SK-N-SH (cell line): ENCODE results near the gene GPX2. TPM values are rescaled to one million over a fixed set of nuclear protein-coding genes. Genes with fewer than 3 reads are reported as not detected.
A peak's percentile ranks its signal among the peaks of the same experiment; 100 is the strongest.

Experiments used
- CTCF ChIA-PET: fragments of 300-600, 350-600 bp; formaldehyde crosslinking; extraction: SDS; loops from one replicate; lab custom pipeline; 2021; lab: Yijun Ruan, JAX
- POLR2A ChIA-PET: fragments of 350-600 bp; sonication (Branson Sonifier 250); formaldehyde crosslinking; extraction: SDS; loops from one replicate; lab custom pipeline; 2020; ENCODE audit warnings: antibody characterized with exemption, inconsistent platforms; lab: Yijun Ruan, JAX
- DNase-seq: peaks from one replicate; pipeline ENCODE4 v3.0.0; 2012
- H2AFZ ChIP-seq: fragments of 200-600 bp; sonication (generic); 2 replicates; pipeline ENCODE4 v1.8.1; 2016; ENCODE audit warnings: antibody characterized with exemption, mild to moderate bottlenecking, low read depth
- H3F3A ChIP-seq: fragments of 200-600 bp; sonication (generic); replicated peaks from 2 replicates; pipeline ENCODE3; 2016; ENCODE audit warnings: antibody characterized with exemption, mild to moderate bottlenecking; ENCODE audit not compliant: insufficient read depth
- H3K27ac ChIP-seq, 2 experiments: fragments of 200-500 bp in 1 of 2; fragments of 200-600 bp in 1 of 2; sonication (Bioruptor generic) in 1 of 2; sonication (generic), shearing (Covaris generic) in 1 of 2; 2 replicates each; pipeline versions ENCODE4 v1.5.1 to v1.6.1; 2014 to 2016; ENCODE audit warnings: low read depth in 2 of 2, inconsistent platforms in 1 of 2, low read length in 1 of 2, mild to moderate bottlenecking in 1 of 2, mixed read lengths in 1 of 2
- H3K27me3 ChIP-seq: fragments of 200-600 bp; sonication (generic), shearing (Covaris generic); 2 replicates; pipeline ENCODE4 v1.6.1; 2016; ENCODE audit warnings: mixed run types; ENCODE audit not compliant: insufficient read depth
- H3K36me3 ChIP-seq, 2 experiments: fragments of 200-500 bp in 1 of 2; fragments of 200-600 bp in 1 of 2; sonication (Bioruptor generic) in 1 of 2; sonication (generic) in 1 of 2; replicated peaks in 1 of 2; 2 replicates each; pipeline versions ENCODE3 to v1.5.1; 2014 to 2016; ENCODE audit warnings: low read length in 1 of 2, mild to moderate bottlenecking in 1 of 2; ENCODE audit not compliant: insufficient read depth in 2 of 2, control insufficient read depth in 1 of 2
- H3K4me1 ChIP-seq, 2 experiments: fragments of 200-500 bp in 1 of 2; fragments of 200-600 bp in 1 of 2; sonication (Bioruptor generic) in 1 of 2; sonication (generic), shearing (Covaris generic) in 1 of 2; 2 replicates each; pipeline versions ENCODE4 v1.5.1 to v1.6.1; 2014 to 2016; ENCODE audit warnings: low read depth in 1 of 2, low read length in 1 of 2, mixed run types in 1 of 2; ENCODE audit not compliant: insufficient read depth in 2 of 2, control insufficient read depth in 1 of 2
- H3K4me2 ChIP-seq: fragments of 200-600 bp; sonication (generic), shearing (Covaris generic); 2 replicates; pipeline ENCODE4 v1.6.1; 2017; ENCODE audit warnings: mixed run types
- H3K4me3 ChIP-seq, 2 experiments: fragments of 200-500 bp in 1 of 2; fragments of 200-600 bp in 1 of 2; sonication (Bioruptor generic) in 1 of 2; sonication (generic), shearing (Covaris generic) in 1 of 2; 2 replicates each; pipeline versions ENCODE4 v1.5.1 to v1.8.1; 2014 to 2016; ENCODE audit warnings: low read depth in 2 of 2, inconsistent platforms in 1 of 2, low read length in 1 of 2, mild to moderate bottlenecking in 1 of 2, mixed read lengths in 1 of 2, moderate library complexity in 1 of 2
- H3K79me2 ChIP-seq: fragments of 200-600 bp; sonication (generic); 2 replicates; pipeline ENCODE4 v1.8.1; 2017; ENCODE audit warnings: mild to moderate bottlenecking; ENCODE audit not compliant: insufficient read depth
- H3K9ac ChIP-seq: fragments of 200-600 bp; sonication (generic); 2 replicates; pipeline ENCODE4 v1.6.1; 2017; ENCODE audit warnings: mixed run types
- H3K9me2 ChIP-seq: fragments of 200-600 bp; sonication (generic); 2 replicates; pipeline ENCODE4 v1.6.1; 2017; ENCODE audit warnings: mixed run types
- H3K9me3 ChIP-seq: fragments of 200-600 bp; sonication (generic); 2 replicates; pipeline ENCODE4 v1.6.1; 2017; ENCODE audit warnings: mixed run types, mild to moderate bottlenecking, moderate library complexity
- H4K20me1 ChIP-seq: fragments of 200-600 bp; sonication (generic); 2 replicates; pipeline ENCODE4 v1.6.1; 2017; ENCODE audit warnings: mild to moderate bottlenecking, mixed run types; ENCODE audit not compliant: insufficient read depth
- CTCF ChIP-seq: fragments of 200-600 bp; sonication (generic); IDR thresholded peaks from 2 replicates; pipeline ENCODE4 v1.6.1; 2017; ENCODE audit warnings: antibody characterized with exemption, mild to moderate bottlenecking, moderate library complexity
- ELF1 ChIP-seq: IDR thresholded peaks from 2 replicates; pipeline ENCODE4 v1.4.0; 2012
- GATA2 ChIP-seq: sonication (generic); formaldehyde crosslinking; IDR thresholded peaks from 2 replicates; pipeline ENCODE4 v1.5.0; 2020; ENCODE audit warnings: mild to moderate bottlenecking, missing genetic modification reagents
- JUND ChIP-seq: IDR thresholded peaks from 2 replicates; pipeline ENCODE4 v1.4.0; 2012
- MAX ChIP-seq: IDR thresholded peaks from 2 replicates; pipeline ENCODE4 v1.4.0; 2012; ENCODE audit warnings: low read depth
- MXI1 ChIP-seq: IDR thresholded peaks from 2 replicates; pipeline ENCODE4 v1.6.1; 2012; ENCODE audit warnings: mild to moderate bottlenecking, low read depth, low read length, improper control_type of control experiment
- POLR2AphosphoS5 ChIP-seq: IDR thresholded peaks from 2 replicates; pipeline ENCODE4 v1.6.1; 2012; ENCODE audit warnings: low read depth, low read length
- RAD21 ChIP-seq: IDR thresholded peaks from 2 replicates; pipeline ENCODE4 v1.6.1; 2012; ENCODE audit warnings: mild to moderate bottlenecking, low read length
- RCOR1 ChIP-seq: fragments of 150-350 bp; IDR thresholded peaks from 2 replicates; pipeline ENCODE4 v1.6.1; 2017; ENCODE audit warnings: antibody characterized with exemption, low read length
- RFX5 ChIP-seq: IDR thresholded peaks from 2 replicates; pipeline ENCODE4 v1.6.1; 2012; ENCODE audit warnings: mild to moderate bottlenecking, improper control_type of control experiment, low read length
- RXRA ChIP-seq: IDR thresholded peaks from 2 replicates; pipeline ENCODE4 v1.4.0; 2012; ENCODE audit warnings: low read depth, mild to moderate bottlenecking, borderline replicate concordance
- SIN3A ChIP-seq: IDR thresholded peaks from 2 replicates; pipeline ENCODE4 v1.6.1; 2012; ENCODE audit warnings: low read depth, mild to moderate bottlenecking, low read length, moderate library complexity, borderline replicate concordance
- SMC3 ChIP-seq: IDR thresholded peaks from 2 replicates; pipeline ENCODE4 v1.6.1; 2012; ENCODE audit warnings: low read depth, low read length, improper control_type of control experiment
- TAF1 ChIP-seq: IDR thresholded peaks from 2 replicates; pipeline ENCODE4 v1.6.1; 2012; ENCODE audit warnings: low read depth, mild to moderate bottlenecking, low read length, moderate library complexity, borderline replicate concordance
- TEAD4 ChIP-seq: IDR thresholded peaks from 2 replicates; pipeline ENCODE4 v1.4.0; 2012; ENCODE audit warnings: mild to moderate bottlenecking, borderline replicate concordance; ENCODE audit not compliant: insufficient read depth
- USF2 ChIP-seq: fragments of 150-350 bp; IDR thresholded peaks from 2 replicates; pipeline ENCODE4 v1.6.1; 2017; ENCODE audit warnings: antibody characterized with exemption, low read length, low read depth, borderline replicate concordance
- YY1 ChIP-seq: IDR thresholded peaks from 2 replicates; pipeline ENCODE4 v1.4.0; 2012; ENCODE audit warnings: low read depth, mild to moderate bottlenecking
- ZBTB33 ChIP-seq: IDR thresholded peaks from 2 replicates; pipeline ENCODE4 v1.4.0; 2012; ENCODE audit warnings: low read depth, borderline replicate concordance
- WGBS: methylation state at CpG from one replicate; pipeline ENCODE4 v1.1.6; 2017; ENCODE audit warnings: low lambda C conversion rate; 5-methylcytosine and 5-hydroxymethylcytosine counted together
- polyA plus RNA-seq, 3 experiments: library from polyadenylated mRNA; depleted of rRNA; stranded (reverse); fragments of >200 nt; gene quantifications; 2 replicates each; pipeline ENCODE4 v1.2.3, GENCODE V29; 2012

Gene GPX2
- polyA plus RNA-seq, 1 of the 3 experiments (the other 2 are of a cell fraction) = not detected

GRCh38 chr14:64891839-64892375, 50.6 kb downstream of the GPX2 start:
- H3K4me2 ChIP-seq = no peak overlapping the region
- H2AFZ ChIP-seq = no peak overlapping the region
- H3K36me3 ChIP-seq = no peaks in the 10 kb centered on the region
- CTCF ChIA-PET = interaction anchor here (0.5 to 6.1 kb wide), 75 partner anchors 10 to 524 kb away, joined by 3 to 163 read pairs (median 5); partner anchors contain the start of genes CHURC1, GPX2 and SPTB
- H3K9ac ChIP-seq = no peak overlapping the region
- no peaks in the 10 kb centered on the region for H3K79me2 ChIP-seq
- H4K20me1 ChIP-seq = no peaks in the 10 kb centered on the region
- 48% methylated on average over 2 of the region's 2 CpGs for WGBS
- POLR2A ChIA-PET = interaction anchor here (1.0 to 1.7 kb wide), 3 partner anchors 69 to 130 kb away, joined by 3 to 8 read pairs (median 5); no protein-coding TSS in a partner anchor
- no peaks in the 10 kb centered on the region for H3K4me1 ChIP-seq
- no peak overlapping the region; a peak in 1 of 4 replicates for H3K4me3 ChIP-seq
- H3K27me3 ChIP-seq = no peaks in the 10 kb centered on the region; the same call in 1 of the 2 replicates
- no peaks in the 10 kb centered on the region for H3K9me2 ChIP-seq
- H3F3A ChIP-seq = no peaks in the 10 kb centered on the region
- H3K27ac ChIP-seq = no peak overlapping the region
- no peaks in the 10 kb centered on the region for H3K9me3 ChIP-seq
- 0 out of 2 replicates have a peak, but pooled peaks have one; percentile 16 for TF ChIP-seq RCOR1
- no peak for TF ChIP-seq RXRA
- TF ChIP-seq SMC3 = peak; percentile 91
- peak; percentile 87 for TF ChIP-seq RAD21
- no peak for TF ChIP-seq MAX
- peak; percentile 77 for TF ChIP-seq CTCF
- no peak for TF ChIP-seq ELF1
- TF ChIP-seq GATA2 = peak; percentile 64
- TF ChIP-seq, all 33 proteins: peak for 5
- peak; percentile 48 for DNase-seq

GRCh38 chr14:64891173-64891838, 51.2 kb downstream of the GPX2 start:
- H2AFZ ChIP-seq = no peak overlapping the region
- H3F3A ChIP-seq = no peaks in the 10 kb centered on the region
- no peak overlapping the region for H3K27ac ChIP-seq
- H3K79me2 ChIP-seq = no peaks in the 10 kb centered on the region
- no peaks in the 10 kb centered on the region for H3K9me3 ChIP-seq
- no peak overlapping the region for H3K4me2 ChIP-seq
- H3K36me3 ChIP-seq = no peaks in the 10 kb centered on the region
- DNase-seq = no peak
- WGBS = 75% methylated on average over 4 of the region's 4 CpGs
- H3K27me3 ChIP-seq = no peaks in the 10 kb centered on the region; the same call in 1 of the 2 replicates
- no peaks in the 10 kb centered on the region for H4K20me1 ChIP-seq
- ChIA-PET CTCF (interaction anchor here (0.6 to 6.1 kb wide), 67 partner anchors 11 to 524 kb away, joined by 3 to 163 read pairs (median 5); partner anchors contain the start of genes CHURC1, GPX2 and SPTB), POLR2A (interaction anchor here (1.0 to 1.7 kb wide), 3 partner anchors 68 to 129 kb away, joined by 3 to 8 read pairs (median 5); no protein-coding TSS in a partner anchor)
- no peaks in the 10 kb centered on the region for H3K9me2 ChIP-seq
- no peaks in the 10 kb centered on the region for H3K4me1 ChIP-seq
- no peak overlapping the region for H3K9ac ChIP-seq
- no peak overlapping the region for H3K4me3 ChIP-seq
- TF ChIP-seq ZBTB33 (no peak), RAD21 (no peak), RFX5 (no peak), GATA2 (no peak), POLR2AphosphoS5 (no peak), CTCF (no peak), JUND (no peak), TAF1 (no peak), SIN3A (no peak), USF2 (no peak), TEAD4 (no peak), MAX (no peak), YY1 (no peak), MXI1 (no peak)
